Osteocyte (in vitro differentiated cells): ENCODE data around the gene RNF14. TPM values are rescaled to one million over a fixed set of nuclear protein-coding genes. Genes with fewer than 3 reads are reported as not detected.

Experiments
- DNase-seq: peaks from one replicate; pipeline ENCODE4 v3.0.0; 2021; ENCODE audit warnings: mixed read lengths; ENCODE audit not compliant: unreplicated experiment; ENCODE audit errors: extremely low spot score
- H3K27ac Mint-ChIP-seq: one replicate; pipeline ENCODE4 v1.8.0; 2021; ENCODE audit warnings: mild to moderate bottlenecking, mixed read lengths; ENCODE audit not compliant: unreplicated experiment
- H3K27me3 Mint-ChIP-seq: one replicate; pipeline ENCODE4 v1.8.0; 2021; ENCODE audit warnings: mixed read lengths; ENCODE audit not compliant: unreplicated experiment
- H3K36me3 Mint-ChIP-seq: one replicate; pipeline ENCODE4 v1.8.0; 2021; ENCODE audit warnings: mixed read lengths; ENCODE audit not compliant: unreplicated experiment
- H3K4me1 Mint-ChIP-seq: one replicate; pipeline ENCODE4 v1.8.0; 2021; ENCODE audit warnings: mixed read lengths; ENCODE audit not compliant: unreplicated experiment
- H3K4me3 Mint-ChIP-seq: one replicate; pipeline ENCODE4 v1.8.0; 2021; ENCODE audit warnings: mild to moderate bottlenecking, moderate library complexity, mixed read lengths; ENCODE audit not compliant: unreplicated experiment
- H3K9me3 Mint-ChIP-seq: one replicate; pipeline ENCODE4 v1.8.0; 2021; ENCODE audit warnings: mixed read lengths; ENCODE audit not compliant: unreplicated experiment
- total RNA-seq: library from RNA; stranded (reverse); gene quantifications from 2 replicates; pipeline ENCODE4 v1.2.1, GENCODE V29; 2021
- TF ChIP-seq, protein P1 (sequence below): fragments of 200-600 bp; sonication (generic); IDR thresholded peaks from 2 replicates; pipeline ENCODE4 v1.5.0; 2021; ENCODE audit warnings: antibody characterized with exemption, mild to moderate bottlenecking, moderate library complexity

The RNF14 gene
- total RNA-seq, 1 donor from 2014 or later, result 66.8 TPM

DNA sequence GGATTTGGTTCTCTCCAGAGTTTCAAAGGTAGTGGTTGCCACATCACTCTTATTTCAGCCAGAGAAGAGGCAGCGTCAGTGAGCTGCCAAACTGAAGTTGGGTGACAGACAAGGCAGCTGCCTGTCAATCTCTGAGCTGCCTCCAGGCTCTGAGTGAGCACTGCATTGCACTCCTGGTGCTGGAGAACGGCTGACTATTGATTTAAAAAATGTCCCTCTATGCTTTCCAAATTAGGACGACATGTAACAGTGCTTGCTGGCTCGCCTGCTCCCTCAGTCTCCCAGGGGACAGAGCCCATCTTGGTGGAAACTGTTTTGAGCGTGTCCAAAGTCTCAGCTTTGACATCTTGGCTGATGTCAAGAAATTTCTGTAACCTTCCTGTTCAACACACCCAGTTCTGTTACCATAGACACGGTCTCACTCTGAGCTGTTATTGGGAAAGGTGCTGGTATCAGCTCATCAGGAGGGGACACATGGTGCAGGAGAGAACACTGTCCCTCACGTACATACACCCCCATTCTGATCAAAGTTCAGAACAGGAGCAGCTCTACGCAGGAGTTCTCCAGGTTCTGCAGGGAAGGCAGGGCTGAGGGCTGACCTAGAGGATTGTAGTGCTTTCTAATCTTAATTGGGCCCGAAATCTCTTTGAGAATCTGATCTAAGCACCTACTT, 26.6 kb upstream of the RNF14 start:
- no peak overlapping the region for H3K27ac Mint-ChIP-seq
- no peak for DNase-seq
- TF ChIP-seq, protein P1, sequence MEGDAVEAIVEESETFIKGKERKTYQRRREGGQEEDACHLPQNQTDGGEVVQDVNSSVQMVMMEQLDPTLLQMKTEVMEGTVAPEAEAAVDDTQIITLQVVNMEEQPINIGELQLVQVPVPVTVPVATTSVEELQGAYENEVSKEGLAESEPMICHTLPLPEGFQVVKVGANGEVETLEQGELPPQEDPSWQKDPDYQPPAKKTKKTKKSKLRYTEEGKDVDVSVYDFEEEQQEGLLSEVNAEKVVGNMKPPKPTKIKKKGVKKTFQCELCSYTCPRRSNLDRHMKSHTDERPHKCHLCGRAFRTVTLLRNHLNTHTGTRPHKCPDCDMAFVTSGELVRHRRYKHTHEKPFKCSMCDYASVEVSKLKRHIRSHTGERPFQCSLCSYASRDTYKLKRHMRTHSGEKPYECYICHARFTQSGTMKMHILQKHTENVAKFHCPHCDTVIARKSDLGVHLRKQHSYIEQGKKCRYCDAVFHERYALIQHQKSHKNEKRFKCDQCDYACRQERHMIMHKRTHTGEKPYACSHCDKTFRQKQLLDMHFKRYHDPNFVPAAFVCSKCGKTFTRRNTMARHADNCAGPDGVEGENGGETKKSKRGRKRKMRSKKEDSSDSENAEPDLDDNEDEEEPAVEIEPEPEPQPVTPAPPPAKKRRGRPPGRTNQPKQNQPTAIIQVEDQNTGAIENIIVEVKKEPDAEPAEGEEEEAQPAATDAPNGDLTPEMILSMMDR, result no peak
- H3K36me3 Mint-ChIP-seq, result peaks cover 10% of the 10 kb centered on the region
- H3K9me3 Mint-ChIP-seq, result no peaks in the 10 kb centered on the region
- H3K4me3 Mint-ChIP-seq, result no peak overlapping the region
- peaks cover 16% of the 10 kb centered on the region for H3K4me1 Mint-ChIP-seq
- H3K27me3 Mint-ChIP-seq, result peaks cover 3% of the 10 kb centered on the region

DNA sequence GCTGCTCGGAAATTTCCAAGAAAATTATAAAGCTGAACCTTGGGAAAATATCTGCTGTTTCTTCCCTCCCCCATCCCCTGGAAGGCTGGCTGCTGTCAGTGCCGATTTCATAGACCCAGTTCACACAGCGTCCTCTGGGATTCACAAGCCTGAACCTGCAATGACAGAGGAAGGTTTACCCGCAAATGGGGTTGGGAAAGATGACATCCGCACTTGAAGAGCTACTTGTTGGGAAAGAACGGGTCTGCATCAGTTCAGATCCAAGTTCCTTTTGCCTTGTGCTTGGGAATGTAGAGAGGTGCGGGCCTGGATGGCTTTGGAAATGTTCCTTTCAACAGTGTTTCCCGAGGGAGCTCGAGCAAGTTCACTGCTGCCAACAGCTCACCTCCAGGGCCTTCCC, 24.8 kb upstream of the RNF14 start:
- Mint-ChIP-seq H3K4me3 (no peak overlapping the region), H3K4me1 (peaks cover 16% of the 10 kb centered on the region), H3K27ac (no peak overlapping the region), H3K9me3 (no peaks in the 10 kb centered on the region), H3K36me3 (peaks cover 9% of the 10 kb centered on the region), H3K27me3 (peaks cover 3% of the 10 kb centered on the region)
- DNase-seq, result no peak
- TF ChIP-seq, protein P1, result no peak

DNA sequence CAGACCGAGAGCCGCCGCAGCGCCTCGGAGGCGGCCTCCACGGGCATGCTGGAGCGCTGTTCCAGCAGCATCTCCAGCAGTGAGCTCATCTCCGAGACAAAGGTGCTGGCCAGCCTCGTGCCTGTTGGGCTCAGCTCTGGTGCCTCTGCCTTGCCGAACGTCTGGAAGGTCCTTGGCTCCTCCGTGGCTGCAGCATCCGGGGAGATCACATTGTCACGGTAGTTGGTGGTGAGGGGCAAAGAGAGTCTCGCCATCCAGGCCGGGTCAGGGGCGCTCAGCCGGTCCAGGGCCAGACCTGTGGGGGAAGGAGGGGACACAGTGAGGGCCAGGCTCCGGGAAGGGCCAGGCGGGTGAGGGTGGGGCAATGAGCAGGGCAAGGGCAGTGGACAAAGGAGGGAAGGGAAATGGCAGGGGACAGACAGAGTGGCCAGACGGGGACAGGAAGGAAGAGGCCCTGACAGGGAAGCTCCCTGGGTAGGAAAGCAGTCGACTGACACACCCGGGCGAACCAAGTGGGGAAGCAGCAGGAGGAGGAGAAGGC, 23.3 kb upstream of the RNF14 start:
- DNase-seq, result no peak
- Mint-ChIP-seq H3K27me3 (peaks cover 3% of the 10 kb centered on the region), H3K27ac (no peak overlapping the region), H3K9me3 (no peaks in the 10 kb centered on the region), H3K36me3 (no peaks in the 10 kb centered on the region), H3K4me1 (peaks cover 13% of the 10 kb centered on the region), H3K4me3 (no peak overlapping the region)
- TF ChIP-seq, protein P1, result no peak

DNA sequence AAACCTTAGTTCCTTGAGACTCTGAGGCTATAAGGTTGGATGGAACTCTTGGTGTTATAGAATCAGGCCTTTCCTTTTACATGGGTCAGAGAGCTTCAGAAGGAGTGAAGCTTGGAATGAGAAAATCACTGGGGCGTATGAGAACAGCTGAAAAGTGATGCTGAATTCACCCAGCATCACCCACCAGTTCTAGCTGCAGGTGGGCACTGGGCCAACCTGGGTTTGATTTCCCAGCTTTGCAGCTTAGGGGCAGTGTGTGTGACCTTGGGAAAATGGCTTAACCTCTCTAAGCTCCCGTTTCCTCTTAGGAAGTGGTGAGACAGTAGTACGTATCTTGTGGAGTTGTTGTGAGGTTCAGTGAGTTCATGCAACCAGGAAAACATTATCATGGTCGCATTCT, 21.6 kb upstream of the RNF14 start:
- H3K27me3 Mint-ChIP-seq, result peaks cover 11% of the 10 kb centered on the region
- TF ChIP-seq, protein P1, result no peak
- H3K9me3 Mint-ChIP-seq, result no peaks in the 10 kb centered on the region
- no peaks in the 10 kb centered on the region for H3K36me3 Mint-ChIP-seq
- no peaks in the 10 kb centered on the region for H3K4me1 Mint-ChIP-seq
- no peak overlapping the region for H3K4me3 Mint-ChIP-seq
- no peak for DNase-seq
- H3K27ac Mint-ChIP-seq, result no peak overlapping the region

DNA sequence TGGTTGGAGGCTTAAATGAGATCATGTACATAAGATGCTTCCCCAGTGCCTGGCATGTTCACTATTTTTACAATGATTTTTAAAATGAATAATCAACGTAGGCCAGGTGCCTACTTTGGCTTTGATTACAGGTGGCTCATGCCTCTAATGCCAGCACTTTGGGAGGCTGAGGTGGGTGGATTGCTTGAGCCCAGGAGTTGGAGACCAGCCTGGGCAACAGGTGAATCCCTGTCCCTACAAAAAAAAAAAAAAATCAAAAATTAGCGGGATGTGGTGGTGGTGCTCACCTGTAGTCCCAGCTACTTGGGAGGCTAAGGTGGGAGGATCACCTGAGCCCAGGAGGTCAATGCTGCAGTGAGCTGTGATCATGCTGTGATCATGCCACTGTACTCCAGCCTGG, 20.1 kb upstream of the RNF14 start:
- Mint-ChIP-seq H3K4me3 (no peak overlapping the region), H3K4me1 (no peaks in the 10 kb centered on the region), H3K9me3 (no peaks in the 10 kb centered on the region), H3K36me3 (no peaks in the 10 kb centered on the region), H3K27me3 (peaks cover 13% of the 10 kb centered on the region), H3K27ac (no peak overlapping the region)
- no peak for DNase-seq
- TF ChIP-seq, protein P1, result no peak
